Measurements from ENCODE around the gene PSTK. TPM values are rescaled to one million over a fixed set of nuclear protein-coding genes. Genes with fewer than 3 reads are reported as not detected.

PSTK gene
- total and polyA plus RNA-seq, 2 of the 13 experiments (the other 11 are each of a cell fraction or from before 2014, with no cell fraction given), result 8.2 to 9.3 TPM

GRCh38 chr10:122953902-122954730 lies 26.1 kb upstream of the PSTK start, which contains the start of gene C10orf88 (continued):
- TF ChIP-seq ZEB1 (IDR thresholded peaks at IDR 0.05; ENCODE audit: insufficient replicate concordance, low read depth) (no peak), ZNF660 (CRISPR knock-in tag; IDR thresholded peaks at IDR 0.05; ENCODE audit: borderline replicate concordance, low read depth) (no peak), CREM (IDR thresholded peaks at IDR 0.05) (peak; percentile 63), CREM (CRISPR knock-in tag; IDR thresholded peaks at IDR 0.05) (peak; percentile 21; the same call in 1 of the 2 replicates), ZKSCAN1 (IDR thresholded peaks at IDR 0.05; ENCODE audit: low read length) (no peak), NR2F2 (IDR thresholded peaks at IDR 0.05; ENCODE audit: borderline replicate concordance, low read depth) (no peak; the same call in 1 of the 2 replicates), MTA3 (CRISPR knock-in tag; IDR thresholded peaks at IDR 0.05) (no peak), JUND (CRISPR knock-in tag; IDR thresholded peaks at IDR 0.05) (peak; percentile 69), HNF4G (IDR thresholded peaks at IDR 0.05; ENCODE audit: borderline replicate concordance, low read depth, low read length) (no peak), HNF4G (CRISPR knock-in tag; IDR thresholded peaks at IDR 0.05; ENCODE audit: borderline replicate concordance, low read depth) (no peak), ZNF878 (CRISPR knock-in tag; IDR thresholded peaks at IDR 0.05) (peak; percentile 91), ZNF225 (CRISPR knock-in tag; IDR thresholded peaks at IDR 0.05) (peak; percentile 97), ZNF335 (CRISPR knock-in tag; IDR thresholded peaks at IDR 0.05) (peak; percentile 84), ZNF101 (CRISPR knock-in tag; IDR thresholded peaks at IDR 0.05; ENCODE audit: borderline replicate concordance, low read depth) (peak; percentile 71; the same call in 1 of the 2 replicates), NR3C1 (CRISPR knock-in tag; IDR thresholded peaks at IDR 0.05) (no peak), FOXC1 (CRISPR knock-in tag; IDR thresholded peaks at IDR 0.05; ENCODE audit: borderline replicate concordance) (peak; percentile 99), HIVEP1 (CRISPR knock-in tag; IDR thresholded peaks at IDR 0.05) (peak; percentile 82), ZSCAN29 (CRISPR knock-in tag; conservative IDR thresholded peaks at IDR 0.05) (peak; percentile 95), ZNF230 (CRISPR knock-in tag; IDR thresholded peaks at IDR 0.05) (peak; percentile 99), SSRP1 (CRISPR knock-in tag; IDR thresholded peaks at IDR 0.05) (0 out of 2 replicates have a peak, but pooled peaks have one; percentile 64), KIAA2018 (CRISPR knock-in tag; IDR thresholded peaks at IDR 0.05; ENCODE audit: borderline replicate concordance) (peak; percentile 90; the same call in 1 of the 2 replicates), SETDB1 (CRISPR knock-in tag; IDR thresholded peaks at IDR 0.05; ENCODE audit: borderline replicate concordance) (no peak), ZNF446 (CRISPR knock-in tag; IDR thresholded peaks at IDR 0.05) (peak; percentile 93), SKI (IDR thresholded peaks at IDR 0.05; ENCODE audit: partially characterized antibody) (no peak)
